Stimulated activated CD8-positive, alpha-beta memory T cell treated with anti-CD3 and anti-CD28 coated beads, Interleukin-7, amount 100 ng/mL, for 1 hour (primary cell): ENCODE data around the gene DOCK4.

Source experiments
- DNase-seq, 2 donors: peaks; one replicate each; pipeline ENCODE4 v3.0.0-alpha.2; 2020; ENCODE audit warnings: low read depth in 2 of 2

Gene DOCK4

GRCh38 chr7:111863269-111863668 is 342.9 kb downstream of the DOCK4 start:
- no peak for DNase-seq

DNA sequence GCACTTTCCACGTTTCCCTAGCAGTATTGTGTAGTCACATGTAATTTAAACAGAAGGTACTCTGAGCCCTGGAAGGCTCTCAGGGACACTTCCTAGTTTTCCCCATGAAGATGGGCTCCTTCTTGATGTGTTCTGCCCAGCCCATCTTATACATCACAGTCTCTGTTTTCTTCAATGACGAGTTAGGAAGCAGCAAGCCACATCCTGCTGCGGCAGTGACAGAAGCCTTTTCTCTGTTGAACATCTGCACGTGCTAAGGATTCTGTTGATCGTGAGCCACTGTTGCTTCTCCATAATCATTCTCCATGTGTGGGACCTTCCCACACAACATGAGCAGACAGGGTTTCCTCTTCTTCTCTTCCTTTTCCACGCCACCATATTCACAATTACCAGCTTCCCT is 346.0 kb downstream of the DOCK4 start:
- no peak for DNase-seq

DNA sequence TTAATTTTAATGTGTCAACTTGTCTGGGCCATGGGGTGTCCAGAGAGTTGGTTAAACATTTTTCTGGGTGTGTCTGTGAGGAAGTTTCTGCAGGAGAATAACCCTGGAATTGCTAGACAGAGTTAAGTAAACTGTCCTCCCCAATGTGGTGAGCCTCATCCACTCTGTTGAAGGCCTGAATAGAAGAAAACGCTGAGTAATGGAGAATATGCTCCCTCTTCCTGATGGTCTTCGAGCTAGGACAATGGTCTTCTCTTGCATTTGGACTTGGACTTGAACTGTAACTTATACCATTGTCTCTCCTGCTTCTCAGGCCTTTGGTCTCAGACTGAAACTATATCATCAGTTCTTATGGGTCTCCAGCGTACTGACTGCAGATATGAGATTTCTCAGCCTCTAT is 347.9 kb downstream of the DOCK4 start:
- DNase-seq, result no peak

- no peak for DNase-seq
Measured at GRCh38 chr7:111855842-111856227, 350.4 kb downstream of the DOCK4 start.

GRCh38 chr7:111855161-111855841 is 350.9 kb downstream of the DOCK4 start:
- no peak for DNase-seq

- DNase-seq, result no peak
Measured at GRCh38 chr7:111853201-111853990, 352.8 kb downstream of the DOCK4 start.

DNA sequence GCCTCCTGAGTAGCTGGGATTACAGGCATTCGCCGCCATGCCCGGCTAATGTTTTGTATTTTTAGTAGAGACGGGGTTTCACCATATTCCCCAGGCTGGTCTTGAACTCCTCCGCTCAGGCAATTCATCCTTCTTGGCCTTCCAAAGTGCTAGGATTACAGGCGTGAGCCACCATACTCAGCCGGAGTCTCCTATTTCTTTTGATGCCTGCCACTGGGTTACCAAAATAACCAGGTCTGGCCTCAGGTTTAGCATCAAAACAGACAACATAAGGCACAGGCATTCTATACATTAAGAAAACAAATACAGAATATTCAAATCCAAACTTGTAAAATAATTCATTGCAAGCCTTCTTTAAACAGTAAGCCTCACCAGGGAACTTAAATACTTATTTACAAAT is 354.1 kb downstream of the DOCK4 start:
- no peak for DNase-seq

DNA sequence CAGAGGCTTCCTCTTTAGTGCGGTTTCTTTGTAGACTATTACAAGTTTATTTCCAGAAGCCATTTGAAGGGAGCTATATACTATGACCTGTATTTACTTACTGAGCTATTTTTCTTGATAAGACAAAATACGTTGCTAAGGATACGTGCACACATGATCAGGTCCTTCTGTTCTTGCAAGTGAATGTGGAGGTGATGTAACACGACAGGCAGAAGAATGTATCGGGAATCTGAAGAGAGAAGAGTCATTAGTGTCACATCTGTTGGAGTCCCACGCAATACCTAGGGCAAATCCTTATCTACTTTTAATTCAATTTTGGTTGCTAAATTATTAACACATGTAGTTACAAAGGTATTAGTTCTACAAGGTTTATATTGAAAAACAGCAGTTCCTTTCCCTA is 359.3 kb downstream of the DOCK4 start:
- no peak for DNase-seq

GRCh38 chr7:111845853-111846252 is 360.3 kb downstream of the DOCK4 start:
- no peak for DNase-seq

- no peak for DNase-seq
Measured at GRCh38 chr7:111844904-111845671, 361.1 kb downstream of the DOCK4 start.

GRCh38 chr7:111842491-111842890 is 363.7 kb downstream of the DOCK4 start:
- no peak for DNase-seq

GRCh38 chr7:111841596-111842205 is 364.5 kb downstream of the DOCK4 start:
- no peak for DNase-seq

GRCh38 chr7:111840528-111840927 is 365.7 kb downstream of the DOCK4 start:
- DNase-seq, result no peak

DNA sequence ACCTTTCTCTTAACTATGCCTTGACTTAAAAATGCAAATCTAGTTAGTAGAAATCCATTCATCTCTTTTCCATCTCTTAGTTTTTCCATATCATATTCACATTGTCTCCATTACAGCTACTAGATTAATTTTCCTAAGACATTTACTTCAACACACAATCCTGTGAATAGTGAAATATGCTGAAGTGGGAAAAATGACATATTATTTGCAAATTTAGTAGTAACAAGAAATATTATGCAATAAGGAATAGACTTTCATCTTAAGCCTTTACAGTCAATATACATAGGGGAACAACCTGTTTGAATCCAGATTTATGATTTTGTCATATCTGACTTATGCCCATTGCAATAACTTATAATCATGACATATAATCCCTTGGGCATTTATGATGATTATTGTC is 366.9 kb downstream of the DOCK4 start:
- DNase-seq, result no peak

DNA sequence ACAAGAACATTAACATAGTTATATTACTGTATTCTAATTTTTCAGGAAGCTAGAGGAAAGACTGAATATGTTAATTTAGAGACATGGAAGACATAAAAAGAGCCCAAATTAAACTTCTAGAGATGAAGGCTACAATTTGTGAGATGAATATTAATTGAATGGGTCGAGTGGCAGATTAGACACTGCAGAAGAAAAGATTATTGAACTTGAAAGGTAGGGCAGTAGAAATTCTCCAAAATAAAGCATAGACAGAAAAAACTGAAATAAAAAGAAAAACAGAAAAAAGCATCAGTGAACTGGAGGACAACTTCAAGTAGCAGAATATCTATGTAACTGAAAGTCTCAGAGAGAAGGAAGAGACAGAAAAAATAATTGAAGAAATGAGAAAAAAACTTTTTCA is 369.6 kb downstream of the DOCK4 start:
- DNase-seq, result no peak

DNA sequence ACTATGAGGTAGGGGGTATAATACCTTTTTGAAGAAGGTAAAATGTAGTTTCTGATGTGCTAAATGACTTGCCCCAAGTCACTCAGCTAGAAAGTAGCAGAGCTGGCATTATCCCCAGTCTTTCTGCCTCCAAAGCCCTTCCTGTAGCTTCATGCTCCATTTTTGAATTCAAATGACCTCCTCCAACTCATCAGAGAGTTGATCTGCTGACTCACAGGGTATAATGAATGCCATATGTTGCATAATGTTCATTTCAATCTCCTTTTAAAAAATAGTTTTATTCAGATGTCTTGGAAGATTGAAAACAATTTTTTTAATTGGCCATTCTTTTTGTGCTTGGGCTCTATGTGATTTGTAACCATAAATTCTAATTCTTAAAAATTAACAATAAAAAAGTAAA is 371.1 kb downstream of the DOCK4 start:
- DNase-seq, result no peak

GRCh38 chr7:111834367-111834766 is 371.8 kb downstream of the DOCK4 start:
- DNase-seq, result no peak

DNA sequence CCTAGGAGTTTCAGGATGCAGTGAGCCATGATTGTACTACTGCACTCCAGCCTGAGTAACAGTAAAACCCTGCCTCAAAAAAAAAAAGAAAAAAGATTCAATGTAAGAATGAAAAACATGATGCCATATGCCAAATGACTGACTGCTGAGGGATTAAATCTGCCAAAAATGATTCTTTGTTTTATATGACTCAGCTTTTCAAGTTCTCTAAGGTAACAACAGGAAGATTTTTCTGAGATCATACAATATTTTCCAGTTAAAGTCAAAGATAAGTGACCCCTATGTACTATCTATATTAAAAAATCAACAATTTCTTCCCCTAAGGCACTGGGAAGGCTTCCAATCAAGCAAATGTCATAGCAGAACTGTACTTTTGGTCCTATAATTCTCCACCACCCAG is 372.7 kb downstream of the DOCK4 start:
- no peak for DNase-seq

- DNase-seq, result no peak
Measured at GRCh38 chr7:111832174-111832573, 374.0 kb downstream of the DOCK4 start.

GRCh38 chr7:111829221-111829620 is 377.0 kb downstream of the DOCK4 start:
- DNase-seq, result no peak

GRCh38 chr7:111827863-111828504 is 378.2 kb downstream of the DOCK4 start:
- DNase-seq, result no peak

GRCh38 chr7:111825046-111825445 is 381.2 kb downstream of the DOCK4 start:
- DNase-seq, result no peak
